IMR-90 (cell line): ENCODE results near the gene USP40. TPM values are rescaled to one million over a fixed set of nuclear protein-coding genes. Genes with fewer than 3 reads are reported as not detected.

ENCODE experiments used
- ATAC-seq: fragments of 200-7000 bp; cut with Tn5 transposase; 2 replicates; pipeline ENCODE4 v1.9.1; 2020; ENCODE audit warnings: low read depth, mild to moderate bottlenecking, moderate library complexity
- BruUV-seq: library from RNA; stranded (reverse); fragments of 400-500 nt; replicated peaks from 2 replicates; lab custom pipeline; 2021; lab: Mats Ljungman, UMichigan
- CTCF ChIA-PET: fragments of 300-600 bp; formaldehyde crosslinking; extraction: SDS; loops from one replicate; lab custom pipeline; 2021; ENCODE audit warnings: antibody characterized with exemption; lab: Yijun Ruan, JAX
- POLR2A ChIA-PET: fragments of 300-600 bp; sonication (Branson Sonifier 250); formaldehyde crosslinking; loops from one replicate; lab custom pipeline; 2022; ENCODE audit warnings: antibody characterized with exemption; ENCODE audit not compliant: unreplicated experiment; lab: Charles Lee
- DNase-seq: peaks from one replicate; pipeline ENCODE4 v3.0.0; 2013
- H2AFZ ChIP-seq: replicated peaks from 2 replicates; pipeline ENCODE3; 2013; ENCODE audit warnings: low read length, mild to moderate bottlenecking; ENCODE audit not compliant: poor library complexity
- H2AK5ac ChIP-seq: 2 replicates; pipeline ENCODE4 v1.6.1; 2013; ENCODE audit warnings: low read depth, low read length, inconsistent platforms
- H2AK9ac ChIP-seq: replicated peaks from 2 replicates; pipeline ENCODE3; 2013; ENCODE audit warnings: mild to moderate bottlenecking, low read depth, low read length, moderate library complexity; ENCODE audit not compliant: poor library complexity
- H2BK120ac ChIP-seq: 2 replicates; pipeline ENCODE4 v1.6.1; 2013; ENCODE audit warnings: low read depth, low read length, inconsistent platforms
- H2BK15ac ChIP-seq: 3 replicates; pipeline ENCODE4 v1.6.1; 2013; ENCODE audit warnings: low read depth, low read length, inconsistent platforms
- H2BK20ac ChIP-seq: 2 replicates; pipeline ENCODE4 v1.6.1; 2013; ENCODE audit warnings: low read depth, mild to moderate bottlenecking, inconsistent platforms, low read length, moderate library complexity
- H2BK5ac ChIP-seq: 2 replicates; pipeline ENCODE4 v1.6.1; 2013; ENCODE audit warnings: mild to moderate bottlenecking, low read depth, low read length, inconsistent platforms; ENCODE audit not compliant: poor library complexity, severe bottlenecking
- H3K14ac ChIP-seq: replicated peaks from 2 replicates; pipeline ENCODE4 v1.6.1; 2013; ENCODE audit warnings: low read depth, low read length, inconsistent platforms
- H3K18ac ChIP-seq: 2 replicates; pipeline ENCODE4 v1.6.1; 2013; ENCODE audit warnings: low read depth, low read length, control low read depth
- H3K23ac ChIP-seq: 2 replicates; pipeline ENCODE4 v1.6.1; 2013; ENCODE audit warnings: low read depth, low read length, inconsistent platforms
- H3K27ac ChIP-seq: 2 replicates; pipeline ENCODE4 v1.5.1; 2013; ENCODE audit warnings: mild to moderate bottlenecking, control low read depth, low read length; ENCODE audit not compliant: insufficient read depth
- H3K27me3 ChIP-seq: 2 replicates; pipeline ENCODE4 v1.6.1; 2013; ENCODE audit warnings: low read length; ENCODE audit not compliant: control insufficient read depth, insufficient read depth
- H3K36me3 ChIP-seq: 2 replicates; pipeline ENCODE4 v1.6.1; 2013; ENCODE audit warnings: low read length, mixed read lengths; ENCODE audit not compliant: control insufficient read depth, insufficient read depth
- H3K4ac ChIP-seq: 2 replicates; pipeline ENCODE4 v1.6.1; 2013; ENCODE audit warnings: low read depth, low read length, inconsistent platforms
- H3K4me1 ChIP-seq: 2 replicates; pipeline ENCODE4 v1.6.1; 2013; ENCODE audit warnings: low read length, mixed read lengths; ENCODE audit not compliant: control insufficient read depth, insufficient read depth
- H3K4me2 ChIP-seq: 2 replicates; pipeline ENCODE4 v1.6.1; 2013; ENCODE audit warnings: low read depth, mild to moderate bottlenecking, control low read depth, low read length, moderate library complexity
- H3K4me3 ChIP-seq: 2 replicates; pipeline ENCODE4 v1.5.1; 2013; ENCODE audit warnings: low read depth, mild to moderate bottlenecking, control low read depth, low read length, moderate library complexity; ENCODE audit not compliant: insufficient read depth
- H3K56ac ChIP-seq: 2 replicates; pipeline ENCODE4 v1.6.1; 2013; ENCODE audit warnings: low read length, inconsistent platforms; ENCODE audit not compliant: insufficient read depth; ENCODE audit errors: extremely low read depth
- H3K79me1 ChIP-seq, 2 experiments: 2 replicates each; pipeline ENCODE4 v1.6.1; 2013; ENCODE audit warnings: low read length in 2 of 2, inconsistent platforms in 1 of 2, low read depth in 1 of 2
- H3K9ac ChIP-seq: 2 replicates; pipeline ENCODE4 v1.6.1; 2013; ENCODE audit warnings: low read depth, low read length, control low read depth
- H3K9me1 ChIP-seq: 2 replicates; pipeline ENCODE4 v1.6.1; 2013; ENCODE audit warnings: low read length, inconsistent platforms; ENCODE audit not compliant: insufficient read depth
- H3K9me3 ChIP-seq: 2 replicates; pipeline ENCODE4 v1.6.1; 2013; ENCODE audit warnings: low read length; ENCODE audit not compliant: control insufficient read depth, insufficient read depth
- H4K20me1 ChIP-seq: 2 replicates; pipeline ENCODE4 v1.6.1; 2013; ENCODE audit warnings: low read length, inconsistent platforms; ENCODE audit not compliant: insufficient read depth
- H4K5ac ChIP-seq: 2 replicates; pipeline ENCODE4 v1.6.1; 2013; ENCODE audit warnings: mild to moderate bottlenecking, low read depth, low read length, control low read depth
- H4K8ac ChIP-seq, 2 experiments: 2 replicates each; pipeline ENCODE4 v1.6.1; 2013; ENCODE audit warnings: low read depth in 2 of 2, low read length in 2 of 2, control low read depth in 1 of 2, inconsistent platforms in 1 of 2
- H4K91ac ChIP-seq: 2 replicates; pipeline ENCODE4 v1.6.1; 2013; ENCODE audit warnings: low read depth, low read length, inconsistent platforms; ENCODE audit not compliant: insufficient read depth
- CEBPB ChIP-seq: IDR thresholded peaks from 2 replicates; pipeline ENCODE4 v1.6.1; 2012; ENCODE audit warnings: low read depth, low read length, improper control_type of control experiment
- NFE2L2 ChIP-seq: fragments of 150-350 bp; IDR thresholded peaks from 2 replicates; pipeline ENCODE4 v1.6.1; 2016; ENCODE audit warnings: low read depth, mild to moderate bottlenecking, low read length
- RCOR1 ChIP-seq: IDR thresholded peaks from 2 replicates; pipeline ENCODE4 v1.6.1; 2012; ENCODE audit warnings: mild to moderate bottlenecking, low read length, improper control_type of control experiment; ENCODE audit not compliant: insufficient replicate concordance
- RFX5 ChIP-seq: IDR thresholded peaks from 2 replicates; pipeline ENCODE4 v1.8.0; 2012; ENCODE audit warnings: low read depth, mild to moderate bottlenecking, low read length, moderate library complexity
- SMC3 ChIP-seq: fragments of 150-350 bp; IDR thresholded peaks from 2 replicates; pipeline ENCODE4 v1.6.1; 2016; ENCODE audit warnings: low read depth, mild to moderate bottlenecking, antibody characterized with exemption, low read length, moderate library complexity
- whole genome bisulfite sequencing, 2 experiments: methylation state at CpG; one replicate each; pipeline versions ENCODE4 v1.1.5 to v1.1.7; 2013; ENCODE audit warnings: missing lambda C conversion rate in 2 of 2; ENCODE audit not compliant: insufficient read length in 1 of 2; ENCODE audit errors: extremely low coverage in 2 of 2; 5-methylcytosine and 5-hydroxymethylcytosine counted together
- dilution Hi-C: fragments of 300-500 bp; cut with HindIII; formaldehyde crosslinking; loops from one replicate; pipeline ENCODE4 v1.14.3; 2018; ENCODE audit warnings: low sequenced_read_pairs; ENCODE audit not compliant: unreplicated experiment
- in situ Hi-C: fragments of 300-500 bp; cut with MboI; formaldehyde crosslinking; loops from 3 replicates; pipeline ENCODE4 v1.14.3; 2019; ENCODE audit warnings: low sequenced_read_pairs, inconsistent platforms, mixed read lengths
- intact Hi-C: fragments of 100-400 bp; cut with micrococcal nuclease; formaldehyde crosslinking; loops from 2 replicates; pipeline ENCODE4 v1.10.0; 2022
- polyA plus RNA-seq, 3 experiments: library from polyadenylated mRNA; depleted of rRNA; stranded (reverse); fragments of >200 nt; gene quantifications; 2 replicates each; pipeline ENCODE4 v1.2.3, GENCODE V29; 2012; ENCODE audit warnings: low replicate concordance in 1 of 3
- total RNA-seq: library from RNA; depleted of rRNA; stranded (reverse); fragments of >200 nt; gene quantifications from 2 replicates; pipeline ENCODE4 v1.2.3, GENCODE V29; 2012
- TF ChIP-seq, protein P1 (sequence below): fragments of 150-350 bp; IDR thresholded peaks from 2 replicates; pipeline ENCODE4 v1.6.1; 2016; ENCODE audit warnings: low read depth, mild to moderate bottlenecking, low read length, moderate library complexity, borderline replicate concordance
- TF ChIP-seq, protein P2 (sequence below): fragments of 150-350 bp; IDR thresholded peaks from 2 replicates; pipeline ENCODE4 v1.6.1; 2017; ENCODE audit warnings: mild to moderate bottlenecking, antibody characterized with exemption, low read length, low read depth

USP40 gene
- total and polyA plus RNA-seq, 2 of the 4 experiments (the other 2 are of a cell fraction): 30.1 to 30.8 TPM

DNA sequence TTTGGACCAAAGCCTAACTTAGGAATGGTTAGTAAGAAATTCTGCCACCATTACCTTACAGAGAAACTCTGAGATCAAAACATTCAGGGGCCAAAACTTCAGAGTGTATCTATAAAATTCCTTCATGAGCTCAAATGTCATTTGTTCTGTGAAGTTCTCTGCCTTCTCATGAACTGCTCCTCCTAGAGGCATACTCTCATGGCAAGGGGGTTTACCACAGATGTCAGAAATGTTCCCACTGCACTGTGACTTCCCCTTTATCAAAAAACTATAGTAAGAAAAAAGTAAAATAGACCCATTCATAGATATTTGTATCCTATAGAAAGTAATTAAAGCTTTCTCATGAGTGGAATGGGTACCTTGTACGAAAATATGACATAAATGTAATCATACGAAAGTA lies 68.5 kb downstream of the USP40 start:
- dilution Hi-C loops (no loop called here), intact Hi-C loops (no loop called here), in situ Hi-C loops (no loop called here)
- no peak overlapping the region for H3K4ac ChIP-seq
- H3K9me1 ChIP-seq: no peaks in the 10 kb centered on the region; the same call in 1 of the 2 replicates
- no peak overlapping the region for H2AK9ac ChIP-seq
- no peak overlapping the region for H3K14ac ChIP-seq
- CTCF ChIA-PET: no interaction called here
- no peak overlapping the region for H4K8ac ChIP-seq
- H4K5ac ChIP-seq: no peak overlapping the region
- H3K79me1 ChIP-seq: peaks cover 0 to 4% of the 10 kb centered on the region in 2 experiments; a peak in 1 of 4 replicates
- H4K20me1 ChIP-seq: no peaks in the 10 kb centered on the region
- H3K36me3 ChIP-seq: peaks cover 13% of the 10 kb centered on the region; the same call in 1 of the 2 replicates
- H3K4me3 ChIP-seq: no peak overlapping the region
- no peaks in the 10 kb centered on the region for H3K27me3 ChIP-seq
- peaks cover 2% of the 10 kb centered on the region; the same call in 1 of the 2 replicates for H3K9me3 ChIP-seq
- no peak overlapping the region for H3K23ac ChIP-seq
- H3K9ac ChIP-seq: no peak overlapping the region
- WGBS, 2 experiments: no CpG with 5 or more reads among the region's 2 CpGs
- no TSS peak for BruUV-seq
- no peak overlapping the region for H4K91ac ChIP-seq
- ATAC-seq (no peak), DNase-seq (no peak)
- TF ChIP-seq NFE2L2 (no peak), RFX5 (no peak), RCOR1 (no peak), SMC3 (no peak), CEBPB (no peak)
- TF ChIP-seq, protein P1, sequence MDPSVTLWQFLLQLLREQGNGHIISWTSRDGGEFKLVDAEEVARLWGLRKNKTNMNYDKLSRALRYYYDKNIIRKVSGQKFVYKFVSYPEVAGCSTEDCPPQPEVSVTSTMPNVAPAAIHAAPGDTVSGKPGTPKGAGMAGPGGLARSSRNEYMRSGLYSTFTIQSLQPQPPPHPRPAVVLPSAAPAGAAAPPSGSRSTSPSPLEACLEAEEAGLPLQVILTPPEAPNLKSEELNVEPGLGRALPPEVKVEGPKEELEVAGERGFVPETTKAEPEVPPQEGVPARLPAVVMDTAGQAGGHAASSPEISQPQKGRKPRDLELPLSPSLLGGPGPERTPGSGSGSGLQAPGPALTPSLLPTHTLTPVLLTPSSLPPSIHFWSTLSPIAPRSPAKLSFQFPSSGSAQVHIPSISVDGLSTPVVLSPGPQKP: no peak
- TF ChIP-seq, protein P2, sequence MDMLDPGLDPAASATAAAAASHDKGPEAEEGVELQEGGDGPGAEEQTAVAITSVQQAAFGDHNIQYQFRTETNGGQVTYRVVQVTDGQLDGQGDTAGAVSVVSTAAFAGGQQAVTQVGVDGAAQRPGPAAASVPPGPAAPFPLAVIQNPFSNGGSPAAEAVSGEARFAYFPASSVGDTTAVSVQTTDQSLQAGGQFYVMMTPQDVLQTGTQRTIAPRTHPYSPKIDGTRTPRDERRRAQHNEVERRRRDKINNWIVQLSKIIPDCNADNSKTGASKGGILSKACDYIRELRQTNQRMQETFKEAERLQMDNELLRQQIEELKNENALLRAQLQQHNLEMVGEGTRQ: no peak
- no peak overlapping the region for H2AK5ac ChIP-seq
- H3K18ac ChIP-seq: no peak overlapping the region
- H3K4me2 ChIP-seq: no peak overlapping the region
- POLR2A ChIA-PET: interaction anchor here (0.6 kb wide), 1 partner anchor 60 kb away, joined by 4 read pairs; no protein-coding TSS in a partner anchor
- no peak overlapping the region for H2AFZ ChIP-seq
- H2BK15ac ChIP-seq: no peak overlapping the region
- no peak overlapping the region for H3K27ac ChIP-seq
- H2BK20ac ChIP-seq: no peak overlapping the region
- peaks cover 2% of the 10 kb centered on the region; the same call in 1 of the 2 replicates for H3K4me1 ChIP-seq
- H2BK5ac ChIP-seq: no peak overlapping the region
- no peak overlapping the region for H3K56ac ChIP-seq
- no peak overlapping the region for H2BK120ac ChIP-seq
